ENCODE measurements around the gene LEMD2. TPM values are rescaled to one million over a fixed set of nuclear protein-coding genes. Genes with fewer than 3 reads are reported as not detected.

Gene LEMD2
- total and polyA plus RNA-seq, 2 experiments from 2014 or later, result 21.5 to 67.5 TPM

GRCh38 chr6:33787346-33787953 is 1.5 kb downstream of the LEMD2 start:
- in situ Hi-C loops (cut with MboI), result no loop called here
- H3K9me2 ChIP-seq (ENCODE audit: insufficient read depth), result no peaks in the 10 kb centered on the region
- H3F3A ChIP-seq (ENCODE audit: insufficient read depth), result peaks cover 31% of the 10 kb centered on the region
- peak overlapping the region; percentile 97 for H3K27ac ChIP-seq
- no peaks in the 10 kb centered on the region for H4K20me1 ChIP-seq (ENCODE audit: insufficient read depth)
- peaks cover 10% of the 10 kb centered on the region; the same call in 1 of the 2 replicates for H3K36me3 ChIP-seq (ENCODE audit: low read depth)
- peaks cover 51% of the 10 kb centered on the region for H3K79me2 ChIP-seq (ENCODE audit: insufficient read depth)
- peak; percentile 80 for DNase-seq
- peak overlapping the region; percentile 97 for H3K4me2 ChIP-seq (ENCODE audit: unreplicated experiment)
- peak overlapping the region; percentile 93 for H3K9ac ChIP-seq
- H3K4me3 ChIP-seq, result peak overlapping the region; percentile 73
- TF ChIP-seq EZH2phosphoT487 (IDR thresholded peaks at IDR 0.05; ENCODE audit: insufficient read depth, low read depth) (no peak), EZH2 (IDR thresholded peaks at IDR 0.05; ENCODE audit: insufficient read depth, poor library complexity, severe bottlenecking) (no peak)
- no peaks in the 10 kb centered on the region for H3K27me3 ChIP-seq (replicated peaks; ENCODE audit: insufficient read depth)
- no peaks in the 10 kb centered on the region for H3K9me3 ChIP-seq (ENCODE audit: low read depth)
- peaks cover 33% of the 10 kb centered on the region for H3K4me1 ChIP-seq (ENCODE audit: insufficient read depth)
- WGBS, 2 experiments (ENCODE audit: low coverage in 1 of 2, low lambda C conversion rate in 2 of 2, missing lambda C conversion rate in 2 of 2), result 9 to 15% methylated on average over 7 of the region's 7 CpGs
- no peak overlapping the region for H2AFZ ChIP-seq

GRCh38 chr6:33786736-33787135 is 2.2 kb downstream of the LEMD2 start:
- Histone ChIP-seq H3K4me3 (peak overlapping the region; percentile 73), H2AFZ (no peak overlapping the region), H3K4me2 (ENCODE audit: unreplicated experiment) (peak overlapping the region; percentile 97), H3K9ac (peak overlapping the region; percentile 93), H3F3A (ENCODE audit: insufficient read depth) (peaks cover 31% of the 10 kb centered on the region), H3K36me3 (ENCODE audit: low read depth) (peaks cover 15% of the 10 kb centered on the region; the same call in 1 of the 2 replicates), H3K9me3 (ENCODE audit: low read depth) (no peaks in the 10 kb centered on the region), H3K27me3 (replicated peaks; ENCODE audit: insufficient read depth) (no peaks in the 10 kb centered on the region), H3K27ac (peak overlapping the region; percentile 97), H4K20me1 (ENCODE audit: insufficient read depth) (no peaks in the 10 kb centered on the region), H3K9me2 (ENCODE audit: insufficient read depth) (no peaks in the 10 kb centered on the region), H3K4me1 (ENCODE audit: insufficient read depth) (peaks cover 38% of the 10 kb centered on the region), H3K79me2 (ENCODE audit: insufficient read depth) (peaks cover 58% of the 10 kb centered on the region)
- no peak for TF ChIP-seq EZH2phosphoT487 (IDR thresholded peaks at IDR 0.05; ENCODE audit: insufficient read depth, low read depth)
- no peak for TF ChIP-seq EZH2 (IDR thresholded peaks at IDR 0.05; ENCODE audit: insufficient read depth, poor library complexity, severe bottlenecking)
- WGBS, 2 experiments (ENCODE audit: low coverage in 1 of 2, low lambda C conversion rate in 2 of 2, missing lambda C conversion rate in 2 of 2), result 21 to 23% methylated on average over 3 of the region's 3 CpGs
- DNase-seq, result peak; percentile 37
- in situ Hi-C loops (cut with MboI), result no loop called here

GRCh38 chr6:33785778-33786177 is 3.2 kb downstream of the LEMD2 start:
- H3F3A ChIP-seq (ENCODE audit: insufficient read depth), result peaks cover 31% of the 10 kb centered on the region
- H3K4me2 ChIP-seq (ENCODE audit: unreplicated experiment), result peak overlapping the region; percentile 97
- WGBS, 2 experiments (ENCODE audit: low coverage in 1 of 2, low lambda C conversion rate in 2 of 2, missing lambda C conversion rate in 2 of 2), result 0 to 2% methylated on average over 3 of the region's 3 CpGs
- no peaks in the 10 kb centered on the region for H3K9me2 ChIP-seq (ENCODE audit: insufficient read depth)
- H3K36me3 ChIP-seq (ENCODE audit: low read depth), result peaks cover 18% of the 10 kb centered on the region; the same call in 1 of the 2 replicates
- no peaks in the 10 kb centered on the region for H3K9me3 ChIP-seq (ENCODE audit: low read depth)
- H3K79me2 ChIP-seq (ENCODE audit: insufficient read depth), result peaks cover 58% of the 10 kb centered on the region
- TF ChIP-seq EZH2 (IDR thresholded peaks at IDR 0.05; ENCODE audit: insufficient read depth, poor library complexity, severe bottlenecking) (no peak), EZH2phosphoT487 (IDR thresholded peaks at IDR 0.05; ENCODE audit: insufficient read depth, low read depth) (no peak)
- no peaks in the 10 kb centered on the region for H4K20me1 ChIP-seq (ENCODE audit: insufficient read depth)
- peak overlapping the region; percentile 73 for H3K4me3 ChIP-seq
- peaks cover 47% of the 10 kb centered on the region for H3K4me1 ChIP-seq (ENCODE audit: insufficient read depth)
- H3K9ac ChIP-seq, result peak overlapping the region; percentile 93
- peak; percentile 97 for DNase-seq
- in situ Hi-C loops (cut with MboI), result no loop called here
- H3K27ac ChIP-seq, result peak overlapping the region; percentile 97
- no peak overlapping the region for H2AFZ ChIP-seq
- no peaks in the 10 kb centered on the region for H3K27me3 ChIP-seq (replicated peaks; ENCODE audit: insufficient read depth)

- H3K27me3 ChIP-seq (replicated peaks; ENCODE audit: insufficient read depth), result no peaks in the 10 kb centered on the region
- H3F3A ChIP-seq (ENCODE audit: insufficient read depth), result peaks cover 31% of the 10 kb centered on the region
- no peak overlapping the region for H3K4me3 ChIP-seq
- peak overlapping the region; percentile 97 for H3K27ac ChIP-seq
- TF ChIP-seq EZH2phosphoT487 (IDR thresholded peaks at IDR 0.05; ENCODE audit: insufficient read depth, low read depth), result no peak
- H3K9me3 ChIP-seq (ENCODE audit: low read depth), result no peaks in the 10 kb centered on the region
- H3K9ac ChIP-seq, result no peak overlapping the region
- 87 to 89% methylated on average over 13 of the region's 13 CpGs for WGBS, 2 experiments (ENCODE audit: low coverage in 1 of 2, low lambda C conversion rate in 2 of 2, missing lambda C conversion rate in 2 of 2)
- H3K9me2 ChIP-seq (ENCODE audit: insufficient read depth), result no peaks in the 10 kb centered on the region
- H2AFZ ChIP-seq, result no peak overlapping the region
- H3K4me2 ChIP-seq (ENCODE audit: unreplicated experiment), result no peak overlapping the region
- peaks cover 51% of the 10 kb centered on the region for H3K79me2 ChIP-seq (ENCODE audit: insufficient read depth)
- H4K20me1 ChIP-seq (ENCODE audit: insufficient read depth), result no peaks in the 10 kb centered on the region
- DNase-seq, result no peak
- in situ Hi-C loops (cut with MboI), result no loop called here
- peaks cover 28% of the 10 kb centered on the region for H3K36me3 ChIP-seq (ENCODE audit: low read depth)
- peaks cover 48% of the 10 kb centered on the region for H3K4me1 ChIP-seq (ENCODE audit: insufficient read depth)
Observed at GRCh38 chr6:33784787-33785186, 4.1 kb downstream of the LEMD2 start.
